Measurements from ENCODE around the gene FBP2. TPM values are rescaled to one million over a fixed set of nuclear protein-coding genes. Genes with fewer than 3 reads are reported as not detected.
"Not testable (repeated sequence)": the region's sequence is repeated elsewhere in the genome, so short reads cannot be mapped to it uniquely, and the experiment has no call there.

FBP2 gene
- total RNA-seq, 6 experiments from 2014 or later, result not detected

- intact Hi-C loops (cut with DNase I), result loop anchor here in 1 of 2 donors (5.0 kb wide), 1 partner anchor 48 kb away; no protein-coding TSS in a partner anchor
- ATAC-seq (peak; percentile 91 to 96 (median 93)), DNase-seq (peak; percentile 77 to 86 (median 78))
- no peaks in the 10 kb centered on the region for H3K36me3 ChIP-seq
- H3K27ac ChIP-seq, result peak within 1 kb of the TSS; percentile 69 to 89 (median 87)
- no peaks in the 10 kb centered on the region for H3K27me3 ChIP-seq
- H3K4me1 ChIP-seq, result peaks cover 0 to 6% (median 3%) of the 10 kb centered on the region in 4 donors
- peak within 1 kb of the TSS; percentile 51 to 71 (median 59) for H3K4me3 ChIP-seq
- 56% methylated on average over 26 of the region's 40 CpGs for WGBS (ENCODE audit: insufficient coverage, low coverage, low lambda C conversion rate, missing lambda C conversion rate)
- no peaks in the 10 kb centered on the region for H3K9me3 ChIP-seq
- TF ChIP-seq POLR2A (IDR thresholded peaks at IDR 0.05), result peak; percentile 77
- TF ChIP-seq, protein P1, sequence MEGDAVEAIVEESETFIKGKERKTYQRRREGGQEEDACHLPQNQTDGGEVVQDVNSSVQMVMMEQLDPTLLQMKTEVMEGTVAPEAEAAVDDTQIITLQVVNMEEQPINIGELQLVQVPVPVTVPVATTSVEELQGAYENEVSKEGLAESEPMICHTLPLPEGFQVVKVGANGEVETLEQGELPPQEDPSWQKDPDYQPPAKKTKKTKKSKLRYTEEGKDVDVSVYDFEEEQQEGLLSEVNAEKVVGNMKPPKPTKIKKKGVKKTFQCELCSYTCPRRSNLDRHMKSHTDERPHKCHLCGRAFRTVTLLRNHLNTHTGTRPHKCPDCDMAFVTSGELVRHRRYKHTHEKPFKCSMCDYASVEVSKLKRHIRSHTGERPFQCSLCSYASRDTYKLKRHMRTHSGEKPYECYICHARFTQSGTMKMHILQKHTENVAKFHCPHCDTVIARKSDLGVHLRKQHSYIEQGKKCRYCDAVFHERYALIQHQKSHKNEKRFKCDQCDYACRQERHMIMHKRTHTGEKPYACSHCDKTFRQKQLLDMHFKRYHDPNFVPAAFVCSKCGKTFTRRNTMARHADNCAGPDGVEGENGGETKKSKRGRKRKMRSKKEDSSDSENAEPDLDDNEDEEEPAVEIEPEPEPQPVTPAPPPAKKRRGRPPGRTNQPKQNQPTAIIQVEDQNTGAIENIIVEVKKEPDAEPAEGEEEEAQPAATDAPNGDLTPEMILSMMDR (IDR thresholded peaks at IDR 0.05), result peak; percentile 43 to 82 (median 53)
Measured at GRCh38 chr9:94554439-94555331, 38.9 kb downstream of the FBP2 start, which contains the start of gene PCAT7. Gene PCAT7, plus strand, starts transcription at chr9:94555083.

GRCh38 chr9:94554078-94554438, 39.6 kb downstream of the FBP2 start:
- Histone ChIP-seq H3K27me3 (no peaks in the 10 kb centered on the region), H3K4me1 (peaks cover 0 to 6% (median 3%) of the 10 kb centered on the region in 4 donors), H3K36me3 (no peaks in the 10 kb centered on the region), H3K4me3 (peak overlapping the region; percentile 51 to 71 (median 59)), H3K9me3 (no peaks in the 10 kb centered on the region), H3K27ac (peak overlapping the region in 2 of 3 donors; percentile 87 to 89)
- ATAC-seq (peak; percentile 40 to 68 (median 61)), DNase-seq (peak in 1 of 3 donors; percentile 54)
- TF ChIP-seq, protein P1 (IDR thresholded peaks at IDR 0.05), result no peak
- no peak for TF ChIP-seq POLR2A (IDR thresholded peaks at IDR 0.05)
- WGBS (ENCODE audit: insufficient coverage, low coverage, low lambda C conversion rate, missing lambda C conversion rate), result 30% methylated on average over 10 of the region's 16 CpGs
- intact Hi-C loops (cut with DNase I), result loop anchor here in 1 of 2 donors (5.0 kb wide), 1 partner anchor 48 kb away; no protein-coding TSS in a partner anchor

- WGBS (ENCODE audit: insufficient coverage, low coverage, low lambda C conversion rate, missing lambda C conversion rate), result no CpG with 5 or more reads among the region's 29 CpGs
- no peaks in the 10 kb centered on the region for H3K27me3 ChIP-seq
- ATAC-seq (peak; percentile 72 to 84 (median 80)), DNase-seq (peak; percentile 80 to 93 (median 83))
- H3K4me3 ChIP-seq, result peak overlapping the region; percentile 51 to 71 (median 59)
- H3K4me1 ChIP-seq, result peaks cover 0 to 6% (median 3%) of the 10 kb centered on the region in 4 donors
- TF ChIP-seq, protein P1 (IDR thresholded peaks at IDR 0.05), result peak; percentile 18 to 41 (median 36)
- peak; percentile 37 for TF ChIP-seq POLR2A (IDR thresholded peaks at IDR 0.05)
- no peaks in the 10 kb centered on the region for H3K9me3 ChIP-seq
- peak overlapping the region in 2 of 3 donors; percentile 87 to 89 for H3K27ac ChIP-seq
- intact Hi-C loops (cut with DNase I), result loop anchor here in 1 of 2 donors (5.0 kb wide), 1 partner anchor 49 kb away; no protein-coding TSS in a partner anchor
- H3K36me3 ChIP-seq, result no peaks in the 10 kb centered on the region
Measured at GRCh38 chr9:94553029-94553938, 40.3 kb downstream of the FBP2 start.

DNA sequence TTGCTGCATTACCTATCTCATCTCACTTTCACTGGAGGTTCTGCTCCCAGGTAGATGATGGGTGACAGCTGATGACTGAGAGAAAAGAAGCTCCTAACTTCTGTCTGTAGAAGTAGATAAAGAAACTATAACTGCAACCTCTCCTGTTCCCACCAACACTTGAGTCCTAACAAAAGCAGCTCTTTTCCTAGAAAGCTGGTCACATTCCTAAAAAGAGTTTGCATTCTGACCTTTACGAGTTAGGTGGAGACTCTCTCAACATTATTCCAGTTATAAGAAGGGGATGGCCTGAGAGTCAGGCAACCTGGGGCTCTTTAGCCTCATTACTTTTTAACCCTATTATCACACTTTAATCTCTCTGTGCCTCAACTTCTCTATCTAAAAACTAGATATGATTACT, 47.7 kb downstream of the FBP2 start:
- WGBS (ENCODE audit: insufficient coverage, low coverage, low lambda C conversion rate, missing lambda C conversion rate), result 92% methylated on average over 1 of the region's 1 CpG
- no peak overlapping the region for H3K4me3 ChIP-seq
- no peaks in the 10 kb centered on the region for H3K4me1 ChIP-seq
- H3K27ac ChIP-seq, result no peak overlapping the region
- no peaks in the 10 kb centered on the region for H3K9me3 ChIP-seq
- H3K36me3 ChIP-seq, result no peaks in the 10 kb centered on the region
- DNase-seq, result no peak
- intact Hi-C loops (cut with DNase I), result no loop called here
- ATAC-seq, result no peak
- H3K27me3 ChIP-seq, result no peaks in the 10 kb centered on the region
- TF ChIP-seq, protein P1 (IDR thresholded peaks at IDR 0.05), result no peak
- TF ChIP-seq POLR2A (IDR thresholded peaks at IDR 0.05), result no peak

DNA sequence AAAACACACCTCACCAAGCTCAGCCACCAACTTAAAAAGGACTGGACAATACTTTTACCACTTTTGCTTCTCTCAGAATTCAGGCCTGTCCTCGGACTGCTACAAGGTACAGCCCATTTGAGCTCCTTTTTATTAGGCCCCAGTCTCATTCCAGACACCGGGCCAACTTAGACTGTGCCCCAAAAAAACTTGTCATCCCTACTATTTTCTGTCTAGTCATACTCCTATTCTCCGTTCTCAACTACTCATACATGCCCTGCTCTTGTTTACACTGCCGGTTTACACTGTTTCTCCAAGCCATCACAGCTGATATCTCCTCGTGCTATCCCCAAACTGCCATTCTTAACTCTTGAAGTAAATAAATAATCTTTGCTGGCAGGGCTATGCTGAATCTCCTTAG, 49.3 kb downstream of the FBP2 start:
- H3K27ac ChIP-seq; DNase-seq; H3K9me3 ChIP-seq; H3K4me1 ChIP-seq; H3K27me3 ChIP-seq; H3K36me3 ChIP-seq; intact Hi-C loops (cut with DNase I); H3K4me3 ChIP-seq; ATAC-seq: not testable (repeated sequence)
- 79% methylated on average over 4 of the region's 5 CpGs for WGBS (ENCODE audit: insufficient coverage, low coverage, low lambda C conversion rate, missing lambda C conversion rate)

All from right lobe of liver (tissue), 6 donors.